HepG2 (cell line): Measurements from ENCODE around the gene ZNF425. TPM values are rescaled to one million over a fixed set of nuclear protein-coding genes. Genes with fewer than 3 reads are reported as not detected.

Experiments
- ATAC-seq: fragments of 200-7000 bp; cut with Tn5 transposase; 3 replicates; pipeline ENCODE4 v1.9.1; 2020; ENCODE audit warnings: mild to moderate bottlenecking, moderate library complexity
- BruUV-seq: library from RNA; stranded (reverse); fragments of 400-500 nt; replicated peaks from 2 replicates; lab custom pipeline; 2021; lab: Mats Ljungman, UMichigan
- CTCF ChIA-PET: fragments of 300-600 bp; formaldehyde crosslinking; extraction: SDS; loops from one replicate; lab custom pipeline; 2021; ENCODE audit warnings: low total read pairs, inconsistent platforms, low intra/inter-chr PET ratio; lab: Yijun Ruan, JAX
- POLR2A ChIA-PET: fragments of 350-600 bp; sonication (Branson Sonifier 250); formaldehyde crosslinking; loops from one replicate; lab custom pipeline; 2020; ENCODE audit warnings: antibody characterized with exemption, inconsistent platforms; lab: Yijun Ruan, JAX
- DNase-seq: peaks from one replicate; pipeline ENCODE4 v3.0.0-alpha.2; 2015; ENCODE audit warnings: low spot score
- FAIRE-seq: peaks from 3 replicates; lab custom pipeline; 2011; peaks lifted over from hg19 to GRCh38; lab: Jason Lieb, UNC
- H2AFZ ChIP-seq: one replicate; pipeline ENCODE4 v1.6.1; 2011; ENCODE audit warnings: low read length, inconsistent platforms
- H3K27ac ChIP-seq: fragments of 300-600 bp; 3 replicates; pipeline ENCODE4 v1.8.0; 2011; ENCODE audit warnings: mixed run types, mild to moderate bottlenecking, mixed read lengths, low read length, inconsistent platforms; ENCODE audit not compliant: insufficient read depth; ENCODE audit errors: extremely low read length
- H3K27me3 ChIP-seq, 2 experiments: fragments of 200-600 bp in 1 of 2; 2 replicates in 1 of 2; 3 replicates in 1 of 2; pipeline versions ENCODE4 v1.6.0 to v1.8.0; 2011; ENCODE audit warnings: low read length in 2 of 2, mild to moderate bottlenecking in 2 of 2, moderate library complexity in 2 of 2, inconsistent platforms in 1 of 2; ENCODE audit not compliant: insufficient read depth in 2 of 2, control insufficient read depth in 1 of 2
- H3K36me3 ChIP-seq, 2 experiments: fragments of 200-600 bp in 1 of 2; replicated peaks in 1 of 2; 2 replicates in 1 of 2; 3 replicates in 1 of 2; pipeline versions ENCODE4 v1.5.1 to v1.8.0; 2011; ENCODE audit warnings: low read length in 2 of 2, inconsistent platforms in 1 of 2; ENCODE audit not compliant: insufficient read depth in 2 of 2, control insufficient read depth in 1 of 2
- H3K4me1 ChIP-seq: 2 replicates; pipeline ENCODE4 v1.5.1; 2012; ENCODE audit warnings: low read length, inconsistent platforms; ENCODE audit not compliant: insufficient read depth
- H3K4me2 ChIP-seq: 2 replicates; pipeline ENCODE4 v1.6.0; 2011; ENCODE audit warnings: low read depth, low read length, inconsistent platforms
- H3K4me3 ChIP-seq, 3 experiments: fragments of 200-600 bp in 1 of 3; sonication (generic), shearing (Covaris generic) in 1 of 3; replicated peaks in 1 of 3; 2 replicates each; pipeline ENCODE4 v1.5.1; 2011 to 2016; ENCODE audit warnings: low read length in 3 of 3, inconsistent platforms in 2 of 3, low read depth in 2 of 3, mild to moderate bottlenecking in 2 of 3, control low read depth in 1 of 3, mixed read lengths in 1 of 3; ENCODE audit not compliant: insufficient read depth in 1 of 3
- H3K79me2 ChIP-seq: one replicate; pipeline ENCODE4 v1.6.1; 2011; ENCODE audit warnings: low read length, inconsistent platforms; ENCODE audit not compliant: insufficient read depth
- H3K9ac ChIP-seq: 2 replicates; pipeline ENCODE4 v1.6.0; 2011; ENCODE audit warnings: mild to moderate bottlenecking, low read depth, low read length, inconsistent platforms; ENCODE audit not compliant: insufficient read depth
- H3K9me3 ChIP-seq: 2 replicates; pipeline ENCODE4 v1.5.1; 2012; ENCODE audit warnings: mild to moderate bottlenecking, low read length
- H4K20me1 ChIP-seq: 2 replicates; pipeline ENCODE4 v1.6.0; 2011; ENCODE audit warnings: inconsistent platforms, mild to moderate bottlenecking, low read length, moderate library complexity; ENCODE audit not compliant: insufficient read depth
- DDIT3 ChIP-seq: sonication (generic); formaldehyde crosslinking; IDR thresholded peaks from 2 replicates; pipeline ENCODE4 v1.4.0; 2020; ENCODE audit warnings: mild to moderate bottlenecking, missing genetic modification reagents
- LRRFIP1 ChIP-seq: sonication (generic); formaldehyde crosslinking; conservative IDR thresholded peaks from 2 replicates; pipeline ENCODE4 v1.4.0; 2020; ENCODE audit warnings: missing genetic modification reagents
- MAX ChIP-seq: IDR thresholded peaks from 2 replicates; pipeline ENCODE4 v1.6.1; 2012; ENCODE audit warnings: inconsistent platforms
- MEIS2 ChIP-seq: sonication (generic); formaldehyde crosslinking; IDR thresholded peaks from 2 replicates; pipeline ENCODE4 v1.9.0; 2021; ENCODE audit warnings: mild to moderate bottlenecking, missing genetic modification reagents
- RBAK ChIP-seq: sonication (generic); formaldehyde crosslinking; IDR thresholded peaks from 2 replicates; pipeline ENCODE4 v1.5.1; 2020; ENCODE audit warnings: mild to moderate bottlenecking, missing genetic modification reagents
- TERF1 ChIP-seq: sonication (generic); formaldehyde crosslinking; IDR thresholded peaks from 2 replicates; pipeline ENCODE4 v1.8.0; 2022; ENCODE audit warnings: mild to moderate bottlenecking, missing genetic modification reagents, moderate library complexity
- TFE3 ChIP-seq: IDR thresholded peaks from 2 replicates; pipeline ENCODE4 v1.6.1; 2016
- XBP1 ChIP-seq: sonication (generic); formaldehyde crosslinking; IDR thresholded peaks from 2 replicates; pipeline ENCODE4 v1.5.0; 2020; ENCODE audit warnings: missing genetic modification reagents
- ZNF280B ChIP-seq: sonication (generic); formaldehyde crosslinking; IDR thresholded peaks from 2 replicates; pipeline ENCODE4 v1.5.0; 2020; ENCODE audit warnings: missing genetic modification reagents, mild to moderate bottlenecking, borderline replicate concordance
- ZNF761 ChIP-seq: sonication (generic); formaldehyde crosslinking; conservative IDR thresholded peaks from 2 replicates; pipeline ENCODE4 v1.4.0; 2020; ENCODE audit warnings: mild to moderate bottlenecking, missing genetic modification reagents
- ZNF800 ChIP-seq: sonication (generic); formaldehyde crosslinking; IDR thresholded peaks from 2 replicates; pipeline ENCODE4 v1.4.0; 2020; ENCODE audit warnings: missing genetic modification reagents
- ZNF839 ChIP-seq: sonication (generic); formaldehyde crosslinking; IDR thresholded peaks from 2 replicates; pipeline ENCODE4 v1.4.0; 2020; ENCODE audit warnings: missing genetic modification reagents, mild to moderate bottlenecking, borderline replicate concordance
- WGBS: methylation state at CpG from one replicate; pipeline ENCODE4 v1.1.6; 2017; ENCODE audit warnings: low lambda C conversion rate; 5-methylcytosine and 5-hydroxymethylcytosine counted together
- in situ Hi-C: cut with HindIII; loops from 2 replicates; pipeline ENCODE4 v1.10.0; 2017; ENCODE audit warnings: low pct_unique_long_range_greater_than_20kb; ENCODE audit not compliant: extremely low pct_ligation_motif_present
- intact Hi-C: fragments of 100-400 bp; cut with micrococcal nuclease; formaldehyde crosslinking; loops from one replicate; pipeline ENCODE4 v1.10.0; 2022; ENCODE audit not compliant: unreplicated experiment
- polyA plus RNA-seq, 8 experiments: library from polyadenylated mRNA; depleted of rRNA in 3 of 8; stranded (reverse) in 7 of 8; unstranded in 1 of 8; fragments of >200 nt; fragmentation: Illumina TruSeq in 4 of 8; extraction: Trizol in 4 of 8; gene quantifications; 2 replicates each; pipeline versions ENCODE4 v1.2.1 to v1.2.3, GENCODE V29; 2011 to 2016; ENCODE audit warnings: low read depth in 4 of 8, missing spikeins in 1 of 8, mixed read lengths in 1 of 8; ENCODE audit not compliant: insufficient read depth in 1 of 8
- total RNA-seq, 5 experiments: library from RNA; depleted of rRNA; stranded (reverse); fragments of >200 nt; fragmentation: Illumina TruSeq; extraction: Trizol; gene quantifications; 2 replicates each; pipeline ENCODE4 v1.2.3, GENCODE V29; 2016; ENCODE audit warnings: low read depth in 1 of 5

ZNF425 gene
- total and polyA plus RNA-seq, 2 of the 13 experiments (the other 11 are each of a cell fraction or from before 2014, with no cell fraction given): 0.51 to 1.1 TPM

- peak; percentile 26; the same call in 1 of the 2 replicates for TF ChIP-seq ZNF800
- TF ChIP-seq DDIT3 (CRISPR knock-in tag): no peak
- no peak for TF ChIP-seq TERF1 (CRISPR knock-in tag)
- TF ChIP-seq ZNF839: 0 out of 2 replicates have a peak, but pooled peaks have one; percentile 17
- peak; percentile 73; the same call in 1 of the 2 replicates for TF ChIP-seq MAX
- TF ChIP-seq RBAK (CRISPR knock-in tag): no peak
Measured at GRCh38 chr7:149090397-149091195, 35.5 kb downstream of the ZNF425 start, which contains the start of gene ZNF786 (continued).

GRCh38 chr7:149087376-149087775, 38.7 kb downstream of the ZNF425 start:
- H3K9ac ChIP-seq: no peak overlapping the region
- in situ Hi-C loops: no loop called here
- no peak overlapping the region for H3K4me2 ChIP-seq
- H3K4me3 ChIP-seq: no peak overlapping the region
- H4K20me1 ChIP-seq: no peaks in the 10 kb centered on the region
- FAIRE-seq (no peak), ATAC-seq (no peak), DNase-seq (no peak)
- H3K9me3 ChIP-seq: no peaks in the 10 kb centered on the region
- no TSS peak for BruUV-seq
- POLR2A ChIA-PET: no interaction called here
- WGBS: 92% methylated on average over 6 of the region's 6 CpGs
- no peak overlapping the region for H2AFZ ChIP-seq
- H3K4me1 ChIP-seq: peaks cover 25% of the 10 kb centered on the region
- no peaks in the 10 kb centered on the region; a peak in 1 of 5 replicates for H3K27me3 ChIP-seq
- CTCF ChIA-PET: no interaction called here
- peaks cover 8% of the 10 kb centered on the region for H3K79me2 ChIP-seq
- H3K27ac ChIP-seq: no peak overlapping the region
- intact Hi-C loops: no loop called here
- no peaks in the 10 kb centered on the region for H3K36me3 ChIP-seq
- TF ChIP-seq ZNF280B (CRISPR knock-in tag): no peak
- TF ChIP-seq MEIS2: no peak
- TF ChIP-seq TFE3: no peak
- no peak for TF ChIP-seq LRRFIP1 (CRISPR knock-in tag)
- TF ChIP-seq XBP1 (CRISPR knock-in tag): no peak
- no peak for TF ChIP-seq ZNF761 (CRISPR knock-in tag)
